CD4-positive, alpha-beta T cell treated with Interleukin-4 for 4 hours (primary cell): ENCODE results near the gene TIPRL.
A peak's percentile ranks its signal among the peaks of the same experiment; 100 is the strongest.
"Not testable (repeated sequence)": the region's sequence is repeated elsewhere in the genome, so short reads cannot be mapped to it uniquely, and the experiment has no call there.

Experiments used
- DNase-seq: peaks from one replicate; pipeline ENCODE4 v3.0.0-alpha.2; 2020

The TIPRL gene

GRCh38 chr1:168178638-168179437 lies at the start of gene TIPRL:
TIPRL (plus strand) TSS chr1:168178962; CDS start chr1:168179078, 116 bp downstream.
- DNase-seq, result peak; percentile 94

GRCh38 chr1:168129933-168130332 lies 48.8 kb upstream of the TIPRL start:
- DNase-seq, result no peak

DNA sequence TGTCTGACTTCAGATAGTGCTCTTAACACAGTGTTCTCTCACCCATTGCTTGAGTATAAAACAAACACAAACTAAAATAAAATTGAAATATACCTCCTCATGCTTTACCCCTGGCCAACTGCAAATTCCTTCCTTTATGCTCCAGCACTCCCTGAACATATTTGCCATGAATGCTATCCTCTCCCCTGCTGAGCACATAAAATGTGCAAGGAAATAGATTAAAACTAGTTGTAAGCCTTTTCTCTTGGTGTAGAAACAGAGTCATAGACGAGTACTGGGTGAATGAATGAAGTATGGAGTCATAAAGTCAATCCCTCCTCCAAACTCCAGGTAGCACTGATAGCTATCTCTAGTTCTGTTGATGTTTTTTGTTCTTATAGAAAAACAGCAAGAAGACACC lies 44.6 kb upstream of the TIPRL start:
- DNase-seq, result no peak

GRCh38 chr1:168134642-168135041 lies 44.1 kb upstream of the TIPRL start:
- no peak for DNase-seq

DNA sequence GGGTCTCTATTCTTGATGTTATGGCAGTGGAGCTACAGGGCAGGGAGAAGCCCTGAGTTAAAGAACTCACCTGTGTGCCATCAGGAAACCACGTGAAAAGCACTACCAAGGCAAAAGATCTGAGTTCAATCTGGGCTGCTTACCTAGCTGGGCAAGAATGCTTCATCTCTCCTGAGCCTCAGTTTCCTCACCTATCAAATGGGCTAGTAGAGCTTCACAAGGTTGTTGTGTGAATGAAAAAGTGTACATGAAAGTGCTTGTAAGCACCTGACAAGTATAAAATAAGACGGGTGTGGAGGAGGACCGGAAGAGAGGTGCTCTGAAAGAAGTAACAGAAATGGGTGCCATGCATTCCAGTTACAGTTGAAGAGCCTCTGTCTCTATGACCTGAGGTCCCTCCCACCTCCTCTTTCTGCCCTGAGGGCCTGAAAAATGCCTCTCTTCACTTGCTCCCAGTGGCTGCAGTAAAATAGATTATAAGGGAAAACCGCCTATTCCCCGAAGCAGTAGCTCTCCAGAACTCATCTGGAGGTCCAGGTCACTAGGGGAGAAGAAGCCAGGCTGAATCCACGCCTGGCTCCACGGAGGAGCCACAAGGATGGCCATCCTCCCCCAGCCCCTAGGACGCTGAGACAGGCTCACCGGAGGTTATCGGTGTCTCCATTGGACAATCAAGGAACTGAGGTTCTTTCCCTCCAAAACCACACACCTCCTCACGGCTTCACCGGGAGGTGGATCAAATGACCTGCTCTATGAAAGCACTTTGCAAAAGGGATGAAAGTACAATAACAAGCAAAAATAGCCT lies 43.4 kb upstream of the TIPRL start:
- DNase-seq, result no peak

- DNase-seq, result no peak
Measured at GRCh38 chr1:168135921-168136708, 42.6 kb upstream of the TIPRL start.

DNA sequence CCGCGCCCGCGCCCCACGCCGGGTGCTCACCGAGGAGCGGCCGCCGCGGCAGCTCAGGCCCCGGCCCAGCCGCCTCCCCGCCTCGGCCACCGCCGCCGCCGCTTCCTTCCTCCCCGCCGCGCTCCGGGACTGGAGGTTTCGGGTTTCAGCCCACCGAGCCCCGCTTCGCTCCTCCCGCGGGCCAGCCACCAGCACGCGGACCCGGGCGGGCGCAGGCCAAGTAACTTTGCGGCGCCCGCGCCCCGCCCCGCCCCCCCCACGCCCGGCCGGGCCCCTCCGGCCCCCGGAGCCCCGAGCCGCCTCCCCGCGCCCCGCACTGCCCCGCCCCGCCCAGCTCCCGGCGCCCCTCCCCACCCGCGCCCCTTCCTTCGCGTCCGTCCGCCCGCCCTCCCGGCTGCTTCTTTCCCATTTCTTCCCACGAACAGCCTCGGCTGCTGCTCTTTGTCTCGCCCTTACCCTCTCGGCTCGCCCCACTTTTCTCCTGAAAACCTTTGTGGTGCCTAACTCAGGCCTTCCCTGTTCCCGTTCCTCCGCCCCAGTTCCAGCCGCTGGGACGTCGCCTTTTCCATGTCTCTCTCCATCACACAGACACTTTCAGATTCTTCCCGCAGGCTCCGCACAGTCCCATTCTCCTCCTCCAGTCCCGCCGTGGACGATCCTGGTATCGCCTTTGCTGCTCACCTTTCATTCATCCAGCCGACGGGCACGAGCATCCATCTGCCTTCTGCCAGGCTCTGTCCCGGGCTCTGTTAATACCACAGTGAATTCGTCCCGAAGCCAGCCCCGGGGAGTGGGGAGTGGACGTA lies 41.9 kb upstream of the TIPRL start, which contains the start of gene GPR161:
Gene GPR161, minus strand, starts transcription at position 222 of the 806 bp plus-strand sequence. CDS start 32,080 bp downstream, outside the sequence.
- DNase-seq, result no peak

GRCh38 chr1:168137515-168137821 lies 41.3 kb upstream of the TIPRL start:
- no peak for DNase-seq

DNA sequence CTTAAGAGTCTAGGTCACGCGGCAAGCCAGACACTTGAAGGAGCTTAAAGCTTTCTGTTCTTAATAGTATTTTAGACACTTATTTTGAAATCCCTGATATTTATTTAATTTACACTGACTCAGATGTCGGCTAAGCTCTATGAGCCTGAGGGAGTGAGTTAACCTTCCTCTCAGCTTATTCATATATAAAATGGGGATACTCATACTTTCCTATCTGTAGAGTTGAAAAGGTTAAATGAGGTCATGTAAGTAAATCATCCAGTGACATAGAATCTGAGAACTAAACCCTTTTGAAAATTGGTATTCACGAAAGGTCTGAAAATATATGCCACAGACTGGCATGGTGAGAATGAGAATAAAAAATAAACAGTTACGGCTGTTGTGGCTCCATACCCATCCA lies 40.6 kb upstream of the TIPRL start:
- DNase-seq, result no peak

GRCh38 chr1:168139070-168139469 lies 39.7 kb upstream of the TIPRL start:
- DNase-seq, result no peak

DNA sequence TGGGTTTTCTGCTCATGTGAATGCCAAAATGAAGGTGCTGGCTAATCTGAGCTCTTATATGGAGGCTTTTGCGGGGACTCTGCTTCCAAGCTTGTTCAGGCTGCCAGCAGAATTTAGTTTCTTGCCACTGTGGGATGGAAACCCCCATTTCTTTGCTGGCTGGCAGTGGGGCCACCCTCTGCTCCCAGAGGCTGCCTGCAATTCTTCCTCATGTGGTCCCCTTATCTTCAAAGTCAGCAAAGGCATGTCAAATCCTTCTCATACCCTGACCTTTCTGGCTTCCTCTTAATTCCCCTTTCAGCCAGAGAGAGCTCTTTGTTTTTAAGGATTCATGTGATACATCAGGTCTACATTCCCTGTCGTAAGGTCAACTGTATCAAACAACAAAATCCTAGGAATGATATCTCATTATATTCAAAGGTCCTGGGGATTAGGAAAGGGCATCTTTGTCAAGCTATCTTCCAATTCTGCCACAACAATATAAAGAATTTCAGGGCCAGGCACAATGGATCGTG lies 36.8 kb upstream of the TIPRL start:
- DNase-seq, result no peak

DNA sequence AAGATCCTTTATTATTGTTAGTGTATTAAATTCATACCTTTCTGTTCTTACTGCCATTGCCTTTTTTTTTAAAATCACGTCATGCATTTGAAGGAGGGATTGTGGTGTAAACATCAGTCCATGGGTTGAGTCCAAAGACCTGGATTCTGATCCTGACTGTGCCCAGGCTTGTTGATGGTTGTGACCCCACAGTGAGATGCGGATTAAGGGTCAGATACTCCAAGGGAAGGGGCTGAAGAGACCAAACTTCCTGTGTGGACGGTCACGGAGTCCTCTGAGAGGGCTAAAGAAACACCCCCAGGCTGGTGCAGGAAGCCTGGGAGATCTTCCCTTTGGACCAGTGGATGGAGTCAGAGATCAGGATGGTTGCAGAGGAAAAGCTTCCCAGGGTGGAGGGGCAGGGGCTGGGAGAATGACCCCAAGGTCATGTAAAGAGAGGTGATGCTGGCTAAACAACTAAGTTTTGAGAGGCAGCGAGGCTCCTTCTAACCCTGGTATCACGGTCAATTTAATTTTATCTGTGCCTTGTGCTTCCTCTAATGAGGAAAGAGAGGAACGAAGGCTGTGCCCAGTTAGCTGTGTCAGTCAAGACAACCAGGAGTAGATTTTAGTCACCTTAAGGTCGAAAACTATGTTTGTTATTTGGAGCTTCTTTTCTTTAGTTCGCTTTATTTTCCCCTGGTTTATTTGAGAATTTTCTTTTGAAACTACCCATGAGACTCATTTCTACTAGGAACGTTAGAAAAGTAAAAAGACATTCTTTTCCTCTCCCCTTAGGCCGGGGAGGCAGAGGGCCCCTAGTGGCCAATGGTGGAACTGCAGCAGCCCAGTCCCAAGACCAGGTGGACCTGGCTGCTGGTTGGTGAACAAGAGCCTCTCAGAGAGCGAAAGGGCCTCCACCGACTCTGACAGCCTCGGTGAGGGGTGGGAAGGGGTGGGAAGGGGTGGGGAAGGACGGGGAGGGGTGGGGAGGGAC lies 33.3 kb upstream of the TIPRL start:
- DNase-seq, result peak; percentile 79

GRCh38 chr1:168146160-168146539 lies 32.6 kb upstream of the TIPRL start:
- no peak for DNase-seq

- DNase-seq, result no peak
Measured at GRCh38 chr1:168146626-168147025, 32.1 kb upstream of the TIPRL start.

- no peak for DNase-seq
Measured at GRCh38 chr1:168148916-168149315, 29.8 kb upstream of the TIPRL start.

DNA sequence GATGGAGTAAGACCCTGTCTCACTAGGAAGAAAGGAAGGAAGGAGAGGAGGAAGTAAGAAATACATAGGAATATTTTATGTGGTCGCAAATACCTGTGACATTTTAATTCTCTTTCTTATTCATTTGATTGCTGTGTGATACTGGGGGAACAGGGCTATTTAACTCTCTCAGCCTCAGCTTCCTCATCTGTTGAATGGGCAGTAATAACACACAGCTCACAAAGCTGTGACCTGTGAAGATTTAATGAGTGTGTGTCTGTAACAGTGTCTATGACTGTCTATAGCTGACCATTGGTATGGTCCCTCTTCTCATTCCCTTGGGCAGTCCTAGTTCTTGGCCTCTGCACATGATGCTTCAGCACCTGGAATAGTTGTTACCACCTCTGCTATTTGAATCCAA lies 28.5 kb upstream of the TIPRL start:
- no peak for DNase-seq

DNA sequence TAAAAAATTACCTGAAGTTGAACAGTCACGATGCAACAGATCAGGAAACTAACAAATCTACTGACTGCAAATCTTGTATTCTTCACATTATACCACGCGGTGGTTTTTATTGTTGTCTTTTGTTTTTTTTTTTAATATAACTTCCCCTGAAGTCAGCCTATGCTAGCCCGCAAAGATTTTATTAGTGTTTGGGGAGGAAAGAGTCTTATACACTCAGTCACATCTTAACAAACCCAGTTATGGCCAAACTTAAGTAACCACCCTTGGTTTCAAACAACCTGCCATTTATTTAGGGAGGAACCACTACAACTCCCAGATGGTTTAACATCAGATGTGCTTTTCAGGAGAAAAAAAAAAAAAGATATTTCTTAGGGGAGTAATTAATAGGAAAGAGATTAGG lies 26.8 kb upstream of the TIPRL start:
- no peak for DNase-seq

DNA sequence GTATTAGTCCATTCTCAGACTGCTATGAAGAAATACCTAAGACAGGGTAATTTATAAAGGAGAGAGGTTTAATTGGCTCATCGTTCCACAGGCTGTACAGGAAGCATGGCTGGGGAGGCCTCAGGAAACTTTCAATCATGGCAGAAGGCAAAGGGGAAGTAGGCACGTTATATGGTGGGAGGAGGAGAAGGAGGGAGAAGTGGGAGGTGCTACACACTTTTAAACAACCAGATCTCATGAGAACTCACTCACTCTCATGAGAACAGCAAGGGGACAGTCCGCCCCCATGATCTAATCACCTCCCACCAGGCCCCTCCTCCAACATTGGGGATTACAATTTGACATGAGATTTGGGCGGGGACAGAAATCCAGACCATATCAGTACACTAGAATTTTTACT lies 24.1 kb upstream of the TIPRL start:
- not testable (repeated sequence) for DNase-seq

DNA sequence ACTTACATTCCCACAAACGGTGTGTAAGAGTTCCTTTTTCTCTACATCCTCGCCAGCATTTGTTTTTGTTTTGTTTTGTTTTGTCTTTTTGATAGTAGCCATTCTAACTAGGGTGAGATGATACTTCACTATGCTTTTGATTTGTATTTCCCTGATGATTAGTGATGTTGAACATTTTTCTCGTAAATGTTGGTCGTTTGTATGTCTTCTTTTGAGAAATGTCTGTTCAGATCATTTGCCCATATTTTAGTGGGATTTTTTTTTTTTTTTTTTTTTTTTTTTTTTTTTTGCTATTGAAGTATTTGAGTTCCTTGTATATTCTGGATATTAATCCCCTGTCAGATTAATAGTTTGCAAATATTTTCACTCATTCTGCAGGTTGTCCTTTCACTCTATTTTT lies 22.9 kb upstream of the TIPRL start:
- no peak for DNase-seq

DNA sequence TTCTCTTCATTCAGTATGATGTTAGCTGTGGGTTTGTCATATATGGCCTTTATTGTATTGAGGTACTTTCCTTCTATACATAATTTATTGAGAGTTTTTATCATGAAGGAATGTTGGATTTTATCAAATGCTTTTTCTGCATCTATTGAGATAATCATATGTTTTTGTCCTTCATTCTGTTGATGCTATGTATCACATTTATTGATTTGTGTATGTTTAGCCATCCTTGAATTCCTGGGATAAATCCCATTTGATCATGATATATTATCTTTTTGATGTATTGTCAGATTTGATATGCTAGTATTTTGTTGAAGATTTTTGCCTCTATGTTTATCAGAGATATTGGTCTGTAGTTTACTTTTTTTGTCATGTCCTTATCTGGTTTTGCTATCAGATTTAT lies 21.1 kb upstream of the TIPRL start:
- DNase-seq, result no peak

DNA sequence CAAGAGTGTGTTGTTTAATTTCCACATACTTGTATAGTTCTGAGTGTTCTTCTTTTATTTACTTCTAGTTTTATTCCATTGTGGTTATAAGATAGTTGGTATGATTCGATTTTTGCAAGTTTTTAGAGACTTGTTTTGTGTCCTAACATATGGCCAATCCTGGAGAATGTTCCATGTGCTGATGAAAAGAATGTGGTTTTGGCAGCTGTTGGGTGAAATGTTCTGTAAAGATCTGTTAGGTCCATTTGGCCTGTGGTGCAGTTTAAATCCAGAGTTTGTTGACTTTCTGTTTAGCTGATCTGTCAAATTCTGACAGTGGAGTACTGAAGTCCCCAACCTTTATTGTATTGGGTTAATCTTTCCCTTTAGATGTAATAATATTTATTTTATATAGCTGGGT lies 19.5 kb upstream of the TIPRL start:
- no peak for DNase-seq
